HL-60/S4 treated with phorbol 12-myristate 13-acetate at 8.2 ng/mL for 4 days and 3 days (cell line): Measurements from ENCODE around the gene SIAH2.

ENCODE experiments used
- in situ Hi-C: fragments of 300-500 bp; cut with MboI; formaldehyde crosslinking; loops from 2 replicates; pipeline ENCODE4 v1.15.0; 2022; ENCODE audit warnings: low sequenced_read_pairs

The SIAH2 gene

GRCh38 chr3:150749255-150749654, 13.7 kb downstream of the SIAH2 start:
- in situ Hi-C loops = no loop called here

- in situ Hi-C loops = no loop called here
Observed at GRCh38 chr3:150748684-150749047, 14.3 kb downstream of the SIAH2 start.

- in situ Hi-C loops = no loop called here
Observed at GRCh38 chr3:150747886-150748683, 14.9 kb downstream of the SIAH2 start.

GRCh38 chr3:150746791-150747590, 16.0 kb downstream of the SIAH2 start:
- in situ Hi-C loops = no loop called here

- in situ Hi-C loops = no loop called here
Observed at GRCh38 chr3:150745832-150746231, 17.1 kb downstream of the SIAH2 start.

- in situ Hi-C loops = no loop called here
Observed at GRCh38 chr3:150744919-150745211, 18.1 kb downstream of the SIAH2 start.

- in situ Hi-C loops = no loop called here
Observed at GRCh38 chr3:150744041-150744918, 18.7 kb downstream of the SIAH2 start.

GRCh38 chr3:150743508-150743907, 19.5 kb downstream of the SIAH2 start:
- in situ Hi-C loops = no loop called here

- in situ Hi-C loops = no loop called here
Observed at GRCh38 chr3:150742679-150743078, 20.3 kb downstream of the SIAH2 start.

GRCh38 chr3:150742141-150742523, 20.8 kb downstream of the SIAH2 start:
- in situ Hi-C loops = no loop called here

GRCh38 chr3:150741497-150742140, 21.4 kb downstream of the SIAH2 start:
- in situ Hi-C loops = no loop called here

GRCh38 chr3:150740733-150741496, 22.1 kb downstream of the SIAH2 start:
- in situ Hi-C loops = no loop called here

- in situ Hi-C loops = no loop called here
Observed at GRCh38 chr3:150739877-150740645, 22.9 kb downstream of the SIAH2 start.

- in situ Hi-C loops = no loop called here
Observed at GRCh38 chr3:150739200-150739863, 23.6 kb downstream of the SIAH2 start.

GRCh38 chr3:150738688-150739087, 24.3 kb downstream of the SIAH2 start:
- in situ Hi-C loops = no loop called here

- in situ Hi-C loops = no loop called here
Observed at GRCh38 chr3:150737874-150738679, 24.9 kb downstream of the SIAH2 start.

GRCh38 chr3:150736903-150737832, 25.8 kb downstream of the SIAH2 start:
- in situ Hi-C loops = no loop called here
